HL-60/S4 (cell line): ENCODE data around the gene ZNF777.

Experiments
- in situ Hi-C: fragments of 300-500 bp; cut with MboI; formaldehyde crosslinking; loops from 2 replicates; pipeline ENCODE4 v1.14.3; 2022; ENCODE audit warnings: low sequenced_read_pairs

The ZNF777 gene

GRCh38 chr7:149477494-149478443, 16.9 kb upstream of the ZNF777 start:
- in situ Hi-C loops: no loop called here

GRCh38 chr7:149476791-149477190, 15.9 kb upstream of the ZNF777 start:
- in situ Hi-C loops: no loop called here

- in situ Hi-C loops: no loop called here
These were observed 14.5 kb upstream of the ZNF777 start for GRCh38 chr7:149475121-149476045.

GRCh38 chr7:149474309-149475120, 13.7 kb upstream of the ZNF777 start:
- in situ Hi-C loops: no loop called here

- in situ Hi-C loops: no loop called here
These were observed 12.4 kb upstream of the ZNF777 start for GRCh38 chr7:149473251-149473650.

GRCh38 chr7:149471289-149471953, 10.6 kb upstream of the ZNF777 start:
- in situ Hi-C loops: no loop called here

GRCh38 chr7:149469806-149470205, 8.9 kb upstream of the ZNF777 start:
- in situ Hi-C loops: no loop called here

- in situ Hi-C loops: no loop called here
These were observed 7.3 kb upstream of the ZNF777 start for GRCh38 chr7:149468208-149468607.

- in situ Hi-C loops: no loop called here
These were observed 6.5 kb upstream of the ZNF777 start for GRCh38 chr7:149467321-149467859.

GRCh38 chr7:149466364-149466763, 5.5 kb upstream of the ZNF777 start:
- in situ Hi-C loops: no loop called here

- in situ Hi-C loops: no loop called here
These were observed 2.8 kb upstream of the ZNF777 start for GRCh38 chr7:149463500-149464161.

GRCh38 chr7:149462101-149462520, 1.2 kb upstream of the ZNF777 start:
- in situ Hi-C loops: no loop called here

GRCh38 chr7:149459540-149460452, 1.1 kb downstream of the ZNF777 start:
- in situ Hi-C loops: no loop called here

- in situ Hi-C loops: no loop called here
These were observed 1.7 kb downstream of the ZNF777 start for GRCh38 chr7:149459201-149459539.

- in situ Hi-C loops: no loop called here
These were observed 2.6 kb downstream of the ZNF777 start for GRCh38 chr7:149458235-149458634.

- in situ Hi-C loops: no loop called here
These were observed 3.1 kb downstream of the ZNF777 start for GRCh38 chr7:149457766-149458165.

GRCh38 chr7:149456506-149457421, 4.1 kb downstream of the ZNF777 start:
- in situ Hi-C loops: no loop called here
